DLD1 (cell line): ENCODE results near the gene SNX1.

Experiments used
- in situ Hi-C: cut with HindIII; loops from 2 replicates; pipeline ENCODE4 v1.10.0; 2017; ENCODE audit warnings: low sequenced_read_pairs

Gene SNX1

DNA sequence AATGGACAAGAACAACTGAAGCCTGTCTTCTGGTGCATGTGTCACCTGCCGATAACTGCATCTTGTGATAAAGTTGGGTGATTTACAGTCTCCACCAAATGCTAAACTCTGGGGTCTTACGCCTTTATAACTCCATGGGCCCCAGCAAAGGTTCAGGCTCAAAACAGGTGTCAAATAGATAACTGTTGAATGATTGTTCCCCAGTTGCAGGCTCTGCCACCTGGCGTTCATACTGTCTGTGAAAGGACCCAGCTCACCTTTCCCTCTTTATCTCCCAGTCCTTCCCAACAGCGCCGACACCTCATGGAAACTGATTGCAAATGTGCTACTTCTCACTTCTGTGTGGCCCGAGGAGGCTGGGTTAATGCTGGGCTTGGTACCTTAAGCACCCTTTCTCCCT, 47.5 kb downstream of the SNX1 start:
- in situ Hi-C loops = no loop called here

DNA sequence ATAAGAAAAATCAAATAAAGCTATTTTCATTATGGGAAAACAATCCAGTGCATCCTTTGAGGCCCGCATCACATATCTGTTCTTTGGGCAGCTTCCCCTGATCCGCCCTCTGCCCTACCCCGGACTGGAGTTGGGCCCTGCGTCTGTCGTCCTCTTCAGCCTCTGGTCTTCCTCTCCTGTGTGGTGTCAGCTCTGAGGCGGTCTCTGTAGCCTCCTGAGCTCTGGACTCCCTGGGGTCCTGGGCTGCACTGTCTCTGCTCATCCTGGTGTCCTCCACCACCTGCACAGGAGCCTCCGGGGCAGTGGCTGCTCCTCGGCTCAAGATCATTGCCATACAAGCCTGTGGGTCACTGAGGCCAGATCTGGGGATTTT, 48.4 kb downstream of the SNX1 start:
- in situ Hi-C loops = no loop called here

DNA sequence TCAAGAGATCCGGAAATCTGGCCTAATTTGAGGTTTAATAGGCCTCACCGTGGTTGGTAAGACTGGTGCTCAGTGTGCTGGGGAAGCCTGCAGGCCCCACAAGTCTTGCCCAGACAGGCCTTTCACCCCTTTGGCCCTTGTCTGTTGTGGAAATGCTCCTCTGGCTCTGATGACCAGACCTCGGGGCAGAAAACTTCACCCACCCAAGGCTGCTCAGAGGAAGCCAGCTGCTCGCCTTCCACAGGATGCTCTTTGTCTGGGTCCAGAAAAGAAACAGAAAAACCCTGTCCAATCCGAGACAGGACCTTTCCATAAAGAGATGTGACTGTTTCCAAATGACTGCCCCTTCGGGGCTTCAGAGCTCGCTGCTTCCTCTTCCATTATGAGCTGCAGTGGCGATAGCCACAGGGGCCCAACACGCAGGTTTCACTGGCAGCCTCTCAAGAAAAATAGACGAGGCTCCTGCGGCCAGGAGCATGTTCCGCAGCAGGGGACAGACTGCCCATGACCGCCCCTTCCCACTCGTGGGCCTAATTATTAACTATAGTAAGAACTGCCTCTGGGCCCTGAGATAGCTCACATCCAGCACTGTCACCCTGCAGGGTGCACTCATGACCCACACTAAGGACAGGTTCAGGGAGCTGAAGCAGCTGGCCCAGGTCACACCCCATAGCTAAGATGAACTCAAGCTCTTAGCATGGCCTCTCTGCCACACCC, 48.9 kb downstream of the SNX1 start:
- in situ Hi-C loops = no loop called here

- in situ Hi-C loops = no loop called here
Measured at GRCh38 chr15:64146041-64146440, 50.3 kb downstream of the SNX1 start.

DNA sequence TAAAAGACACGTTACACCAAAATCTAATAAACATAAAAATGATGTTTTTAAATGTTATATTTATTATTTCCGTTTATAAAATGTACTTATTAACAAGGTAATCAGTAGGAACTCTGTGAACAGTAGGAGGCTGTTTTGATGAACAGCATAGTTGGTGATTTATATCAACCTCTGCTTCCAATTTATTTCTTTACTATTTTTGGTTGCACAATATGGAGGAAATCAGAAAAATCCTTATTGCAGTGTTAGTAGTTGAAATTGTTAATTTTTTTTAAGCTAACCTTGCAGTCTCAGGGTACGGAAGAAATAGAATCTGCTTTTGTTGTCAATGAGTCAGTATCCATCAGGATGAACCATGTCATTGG, 50.7 kb downstream of the SNX1 start:
- in situ Hi-C loops = no loop called here

GRCh38 chr15:64146885-64147681, 51.3 kb downstream of the SNX1 start:
- in situ Hi-C loops = no loop called here

DNA sequence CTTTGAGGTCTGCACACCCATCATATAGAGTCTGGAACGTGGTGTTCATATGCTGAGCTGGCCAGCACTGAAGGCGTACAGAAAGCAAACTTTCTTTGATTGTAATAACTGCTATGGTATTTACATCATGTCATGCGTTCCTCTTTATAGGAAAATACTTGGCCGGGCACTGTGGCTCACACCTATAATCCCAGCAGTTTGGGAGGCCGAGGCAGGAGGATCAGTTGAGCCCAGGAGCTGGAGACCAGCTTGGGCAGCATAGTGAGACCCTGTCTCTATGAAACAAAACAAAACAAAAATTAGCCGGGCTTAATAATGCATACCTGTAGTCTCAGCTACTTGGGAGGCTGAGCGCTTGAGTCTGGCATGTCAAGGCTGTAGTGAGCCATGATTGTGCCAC, 52.4 kb downstream of the SNX1 start:
- in situ Hi-C loops = no loop called here

GRCh38 chr15:64148581-64148980, 52.8 kb downstream of the SNX1 start:
- in situ Hi-C loops = no loop called here

GRCh38 chr15:64149424-64149823, 53.6 kb downstream of the SNX1 start:
- in situ Hi-C loops = no loop called here

GRCh38 chr15:64149893-64150578, 54.3 kb downstream of the SNX1 start:
- in situ Hi-C loops = no loop called here

DNA sequence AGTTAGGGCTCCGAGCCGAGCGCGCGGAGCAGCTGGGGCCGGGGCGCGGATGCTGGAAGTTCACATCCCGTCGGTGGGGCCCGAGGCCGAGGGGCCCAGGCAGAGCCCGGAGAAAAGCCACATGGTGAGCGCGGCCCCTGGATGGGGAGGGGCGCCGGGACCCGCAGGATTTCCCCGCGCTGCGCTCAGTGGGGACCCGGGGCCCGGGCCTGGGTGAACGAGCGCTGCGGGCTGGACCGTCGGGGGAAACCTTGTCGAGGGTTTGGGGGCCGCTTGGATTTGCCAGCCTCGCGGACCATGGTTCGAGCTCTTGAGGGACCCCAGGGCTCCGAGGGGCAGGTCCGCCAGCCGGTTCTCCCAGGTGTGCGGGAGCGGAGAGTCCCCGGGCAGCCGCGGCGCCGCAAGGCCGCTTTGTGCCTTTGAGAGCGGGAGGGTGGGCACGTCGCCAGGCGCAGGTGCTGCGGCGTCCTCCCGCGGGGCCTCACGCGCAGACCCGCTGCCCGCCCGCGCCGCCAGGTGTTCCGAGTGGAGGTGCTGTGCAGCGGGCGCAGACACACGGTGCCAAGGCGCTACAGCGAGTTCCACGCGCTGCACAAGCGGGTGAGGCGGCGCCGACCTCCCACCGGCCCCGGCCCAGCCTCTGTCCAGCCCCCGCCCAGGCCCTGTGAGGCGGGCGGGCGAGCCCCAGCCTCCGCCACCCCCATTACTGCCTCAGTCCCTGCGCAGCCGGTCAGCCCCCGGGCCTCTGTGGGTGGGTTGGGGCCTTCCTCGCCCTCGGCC, 56.1 kb downstream of the SNX1 start, which contains the start of gene SNX22:
Gene SNX22, plus strand, starts transcription at position 5 of the 780 bp plus-strand sequence. Its CDS starts 45 bp downstream, at position 50.
- in situ Hi-C loops = no loop called here

DNA sequence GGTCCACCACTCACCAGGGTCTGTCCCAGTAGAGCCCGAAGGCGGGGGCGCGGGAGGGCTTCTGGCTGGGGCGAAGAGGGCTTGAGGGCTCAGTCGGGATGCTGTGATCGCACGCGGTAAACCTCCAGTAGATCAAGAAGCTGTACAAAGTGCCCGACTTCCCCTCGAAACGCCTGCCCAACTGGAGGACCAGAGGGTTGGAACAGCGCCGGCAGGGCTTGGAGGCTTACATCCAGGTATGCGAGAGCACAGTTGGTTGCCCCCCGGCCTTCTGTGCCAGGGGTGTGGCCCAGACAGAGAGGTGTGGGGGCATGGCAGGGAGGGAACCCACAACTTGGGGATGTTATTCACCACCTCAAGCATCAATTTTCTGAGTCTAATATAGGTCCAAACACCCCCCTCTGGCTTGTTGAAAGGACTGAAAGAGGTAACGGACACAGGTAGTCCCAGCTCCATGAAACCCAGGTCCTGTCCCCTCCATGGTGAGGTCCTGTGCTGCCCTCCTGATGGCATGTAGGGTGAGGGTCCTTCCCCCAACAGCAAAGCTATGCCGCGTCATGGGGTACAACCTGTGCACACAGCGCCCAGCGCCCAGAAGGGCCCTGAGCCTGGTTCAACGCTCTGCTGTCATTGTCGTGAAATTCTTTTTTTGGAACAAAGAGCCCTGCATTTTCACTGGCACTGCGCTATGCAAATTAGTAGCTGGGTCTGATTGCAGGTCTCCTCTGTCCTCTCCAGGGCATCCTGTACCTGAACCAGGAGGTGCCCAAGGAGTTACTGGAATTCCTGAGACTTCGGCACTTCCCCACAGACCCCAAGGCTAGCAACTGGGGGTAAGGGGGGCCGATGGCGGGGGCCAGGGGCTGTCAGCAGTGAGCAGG, 57.0 kb downstream of the SNX1 start:
- in situ Hi-C loops = no loop called here

GRCh38 chr15:64153480-64154367, 57.9 kb downstream of the SNX1 start:
- in situ Hi-C loops = no loop called here

- in situ Hi-C loops = no loop called here
Measured at GRCh38 chr15:64155802-64156651, 60.2 kb downstream of the SNX1 start.

DNA sequence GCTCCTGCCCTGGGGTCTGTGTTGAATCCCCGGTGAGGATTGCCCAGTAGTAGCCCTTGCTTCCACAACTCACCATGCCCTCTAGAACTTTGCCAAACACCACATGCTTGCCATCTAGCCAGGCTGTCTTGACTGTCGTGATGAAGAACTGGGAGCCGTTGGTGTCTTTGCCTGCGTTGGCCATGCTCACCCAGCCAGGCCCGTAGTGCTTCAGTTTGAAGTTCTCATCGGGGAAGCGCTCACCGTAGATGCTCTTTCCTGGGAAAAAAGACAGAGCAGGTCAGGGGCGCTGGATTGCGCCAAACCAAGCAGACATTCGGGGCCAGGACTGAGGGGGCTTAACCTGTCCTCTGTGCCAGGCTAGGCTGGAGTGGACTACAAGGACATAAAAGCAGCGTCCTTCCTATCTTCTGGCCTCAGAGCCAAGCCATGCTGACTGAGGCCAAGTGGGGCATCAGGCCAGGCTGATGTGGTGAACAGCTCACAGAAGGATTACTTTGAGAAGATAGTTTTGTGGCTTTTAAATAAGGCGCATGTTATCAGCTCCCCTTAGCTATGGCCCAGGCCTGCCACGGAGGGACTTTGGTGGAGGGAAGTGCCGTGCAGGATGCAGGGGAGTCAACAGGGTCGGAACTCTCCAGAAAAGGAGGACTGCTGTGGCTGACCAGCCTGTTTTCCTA, 61.0 kb downstream of the SNX1 start:
- in situ Hi-C loops = no loop called here

DNA sequence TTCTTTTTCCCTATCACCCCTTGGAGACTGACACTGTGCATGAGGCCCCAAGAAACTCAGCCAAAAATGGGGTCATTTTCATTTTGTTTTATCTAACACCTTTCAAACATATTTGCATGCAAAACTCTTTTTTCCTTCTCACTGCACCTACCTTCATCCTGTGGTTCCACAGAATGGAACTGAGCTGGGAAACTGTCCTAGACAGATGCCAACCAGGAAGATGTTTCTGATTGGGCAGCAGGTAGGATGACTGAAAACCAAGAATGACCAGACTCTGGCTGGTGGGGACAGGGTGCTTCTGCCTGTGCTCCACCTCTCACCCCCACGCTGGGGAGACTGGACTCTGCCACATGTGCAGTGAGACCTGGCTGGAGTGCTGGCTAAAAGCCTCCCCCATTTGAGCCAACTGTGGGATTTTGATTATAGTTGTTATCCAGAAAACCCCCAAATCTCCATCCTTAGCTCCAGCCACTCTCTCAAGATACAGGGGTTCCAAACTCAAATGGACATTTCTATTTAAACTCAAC, 61.9 kb downstream of the SNX1 start:
- in situ Hi-C loops = no loop called here

- in situ Hi-C loops = no loop called here
Measured at GRCh38 chr15:64158363-64159134, 62.8 kb downstream of the SNX1 start.
